Neural progenitor cell (in vitro differentiated cells): ENCODE measurements around the gene ZNF366. TPM values are rescaled to one million over a fixed set of nuclear protein-coding genes. Genes with fewer than 3 reads are reported as not detected.

Source experiments
- DNase-seq: peaks from one replicate; pipeline ENCODE4 v3.0.0-alpha.2; 2016; ENCODE audit warnings: low spot score
- H2AFZ ChIP-seq: fragments of 200-600 bp; sonication (generic); replicated peaks from 2 replicates; pipeline ENCODE4 v1.6.1; 2016; ENCODE audit warnings: antibody characterized with exemption
- H3F3A ChIP-seq: fragments of 200-600 bp; sonication (generic); 2 replicates; pipeline ENCODE4 v1.6.1; 2016; ENCODE audit warnings: antibody characterized with exemption, low read depth
- H3K27ac ChIP-seq: fragments of 200-600 bp; sonication (generic); 2 replicates; pipeline ENCODE4 v1.5.1; 2016; ENCODE audit warnings: mild to moderate bottlenecking
- H3K27me3 ChIP-seq: fragments of 200-600 bp; sonication (generic); 2 replicates; pipeline ENCODE4 v1.6.1; 2016; ENCODE audit warnings: mild to moderate bottlenecking, moderate library complexity
- H3K36me3 ChIP-seq: fragments of 200-600 bp; sonication (generic); 2 replicates; pipeline ENCODE4 v1.5.1; 2016
- H3K4me1 ChIP-seq: fragments of 200-600 bp; sonication (generic); 2 replicates; pipeline ENCODE4 v1.6.1; 2016; ENCODE audit warnings: mixed run types
- H3K4me2 ChIP-seq: fragments of 200-600 bp; sonication (generic); 2 replicates; pipeline ENCODE4 v1.6.1; 2016
- H3K4me3 ChIP-seq: fragments of 200-600 bp; sonication (generic); 2 replicates; pipeline ENCODE4 v1.5.1; 2016
- H3K79me2 ChIP-seq: fragments of 200-600 bp; sonication (generic); 2 replicates; pipeline ENCODE4 v1.6.1; 2016; ENCODE audit warnings: low read depth
- H3K9ac ChIP-seq: fragments of 200-600 bp; sonication (generic); 2 replicates; pipeline ENCODE4 v1.6.1; 2016
- H3K9me3 ChIP-seq: fragments of 200-600 bp; sonication (generic); 2 replicates; pipeline ENCODE4 v1.5.1; 2016; ENCODE audit warnings: low read depth
- H4K20me1 ChIP-seq: fragments of 200-600 bp; sonication (generic); 2 replicates; pipeline ENCODE4 v1.6.1; 2016; ENCODE audit warnings: low read depth
- H3K27ac Mint-ChIP-seq: 3 replicates; pipeline ENCODE4 v1.8.0; 2021; ENCODE audit warnings: mixed read lengths
- H3K27me3 Mint-ChIP-seq: 2 replicates; pipeline ENCODE4 v1.8.0; 2022; ENCODE audit warnings: low read depth, mild to moderate bottlenecking, inconsistent platforms, moderate library complexity, mixed read lengths; ENCODE audit not compliant: insufficient read depth
- H3K36me3 Mint-ChIP-seq: 3 replicates; pipeline ENCODE4 v1.8.0; 2021; ENCODE audit warnings: mixed read lengths
- H3K4me1 Mint-ChIP-seq: 3 replicates; pipeline ENCODE4 v1.8.0; 2021; ENCODE audit warnings: mixed read lengths
- H3K4me3 Mint-ChIP-seq: 3 replicates; pipeline ENCODE4 v1.8.0; 2021; ENCODE audit warnings: mild to moderate bottlenecking, moderate library complexity, mixed read lengths
- H3K9me3 Mint-ChIP-seq: 3 replicates; pipeline ENCODE4 v1.8.0; 2020; ENCODE audit warnings: mixed read lengths
- CTCF ChIP-seq: fragments of 200-600 bp; sonication (generic); IDR thresholded peaks from 2 replicates; pipeline ENCODE4 v1.5.1; 2017; ENCODE audit warnings: antibody characterized with exemption, mild to moderate bottlenecking
- EZH2 ChIP-seq: fragments of 200-600 bp; sonication (generic); IDR thresholded peaks from 2 replicates; pipeline ENCODE4 v1.6.1; 2017; ENCODE audit warnings: antibody characterized with exemption, mild to moderate bottlenecking, moderate library complexity
- EZH2phosphoT487 ChIP-seq: fragments of 200-600 bp; sonication (generic); IDR thresholded peaks from 2 replicates; pipeline ENCODE4 v1.6.1; 2017; ENCODE audit warnings: antibody characterized with exemption
- total RNA-seq: library from RNA; depleted of rRNA; stranded (reverse); fragments of >200 nt; gene quantifications from 2 replicates; pipeline ENCODE4 v1.2.3, GENCODE V29; 2015; ENCODE audit warnings: low replicate concordance

The ZNF366 gene
- total RNA-seq, 1 donor from 2014 or later = not detected

GRCh38 chr5:72460413-72460812 is 46.8 kb downstream of the ZNF366 start:
- no peak overlapping the region for H3K4me3 ChIP-seq
- Mint-ChIP-seq H3K4me3 (no peak overlapping the region), H3K9me3 (peaks cover 12% of the 10 kb centered on the region), H3K36me3 (no peaks in the 10 kb centered on the region), H3K27me3 (peaks cover 12% of the 10 kb centered on the region), H3K27ac (peak overlapping the region; percentile 90), H3K4me1 (peaks cover 38% of the 10 kb centered on the region)
- H3K9ac ChIP-seq = no peak overlapping the region
- H3K27ac ChIP-seq = no peak overlapping the region
- no peaks in the 10 kb centered on the region for H3K36me3 ChIP-seq
- no peak overlapping the region for H3K4me2 ChIP-seq
- H2AFZ ChIP-seq = no peak overlapping the region
- no peaks in the 10 kb centered on the region for H4K20me1 ChIP-seq
- TF ChIP-seq CTCF = no peak
- H3K27me3 ChIP-seq = no peaks in the 10 kb centered on the region
- H3K79me2 ChIP-seq = no peaks in the 10 kb centered on the region
- peaks cover 6% of the 10 kb centered on the region for H3K4me1 ChIP-seq
- H3F3A ChIP-seq = no peaks in the 10 kb centered on the region
- no peak for DNase-seq
- H3K9me3 ChIP-seq = no peaks in the 10 kb centered on the region

- Histone ChIP-seq H3K36me3 (no peaks in the 10 kb centered on the region), H3K9me3 (no peaks in the 10 kb centered on the region), H3F3A (no peaks in the 10 kb centered on the region), H3K4me2 (no peak overlapping the region), H3K4me3 (no peak overlapping the region), H2AFZ (no peak overlapping the region), H3K27ac (no peak overlapping the region), H4K20me1 (no peaks in the 10 kb centered on the region), H3K79me2 (no peaks in the 10 kb centered on the region), H3K4me1 (peaks cover 6% of the 10 kb centered on the region), H3K9ac (no peak overlapping the region), H3K27me3 (no peaks in the 10 kb centered on the region)
- no peak overlapping the region for H3K27ac Mint-ChIP-seq
- peaks cover 12% of the 10 kb centered on the region for H3K27me3 Mint-ChIP-seq
- H3K4me1 Mint-ChIP-seq = peaks cover 37% of the 10 kb centered on the region
- no peak overlapping the region for H3K4me3 Mint-ChIP-seq
- TF ChIP-seq EZH2 (no peak), EZH2phosphoT487 (no peak), CTCF (no peak)
- no peak for DNase-seq
- no peaks in the 10 kb centered on the region for H3K36me3 Mint-ChIP-seq
- H3K9me3 Mint-ChIP-seq = peaks cover 12% of the 10 kb centered on the region
These were observed 47.3 kb downstream of the ZNF366 start for GRCh38 chr5:72459913-72460312.

GRCh38 chr5:72459089-72459661 is 48.0 kb downstream of the ZNF366 start:
- H3K4me3 ChIP-seq = no peak overlapping the region
- DNase-seq = no peak
- peaks cover 41% of the 10 kb centered on the region for H3K4me1 Mint-ChIP-seq
- no peak overlapping the region for H3K9ac ChIP-seq
- H3K36me3 Mint-ChIP-seq = peaks cover 2% of the 10 kb centered on the region
- peaks cover 6% of the 10 kb centered on the region for H3K4me1 ChIP-seq
- H3K36me3 ChIP-seq = no peaks in the 10 kb centered on the region
- no peak overlapping the region for H3K27ac ChIP-seq
- H3F3A ChIP-seq = no peaks in the 10 kb centered on the region
- H3K9me3 Mint-ChIP-seq = peaks cover 14% of the 10 kb centered on the region
- H3K79me2 ChIP-seq = no peaks in the 10 kb centered on the region
- no peak overlapping the region for H3K4me2 ChIP-seq
- H3K4me3 Mint-ChIP-seq = no peak overlapping the region
- no peak overlapping the region for H2AFZ ChIP-seq
- no peaks in the 10 kb centered on the region for H3K27me3 ChIP-seq
- TF ChIP-seq EZH2 (no peak), CTCF (no peak), EZH2phosphoT487 (no peak)
- H3K27me3 Mint-ChIP-seq = peaks cover 11% of the 10 kb centered on the region
- H3K27ac Mint-ChIP-seq = peak overlapping the region; percentile 72
- no peaks in the 10 kb centered on the region for H3K9me3 ChIP-seq
- no peaks in the 10 kb centered on the region for H4K20me1 ChIP-seq
